GM21529 (cell line): ENCODE measurements around the gene LDHD.
A peak's percentile ranks its signal among the peaks of the same experiment; 100 is the strongest.
"Not testable (repeated sequence)": the region's sequence is repeated elsewhere in the genome, so short reads cannot be mapped to it uniquely, and the experiment has no call there.

Experiments
- ATAC-seq: cut with Tn5 transposase; IDR thresholded peaks from one replicate; pipeline ENCODE4 v1.9.1; 2021; ENCODE audit not compliant: unreplicated experiment

LDHD gene

DNA sequence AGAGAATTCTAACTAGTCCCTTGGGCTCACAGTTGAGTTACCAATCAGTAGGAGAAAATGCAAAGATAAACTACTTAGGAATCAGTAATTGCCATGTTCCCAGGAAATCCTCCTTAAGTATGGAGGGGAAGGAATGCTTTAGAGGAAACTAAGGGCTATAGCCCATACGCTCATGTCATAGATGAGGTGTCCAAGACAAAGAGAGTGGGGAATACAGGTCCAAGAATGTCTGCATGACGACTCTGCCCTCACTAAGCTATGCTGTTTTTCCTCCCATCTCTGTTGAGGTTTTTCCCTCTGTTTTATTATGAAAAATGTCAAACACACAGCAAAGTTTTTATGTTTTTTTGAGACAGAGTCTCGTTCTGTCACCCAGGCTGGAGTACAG is 16.0 kb downstream of the LDHD start:
- ATAC-seq: no peak

GRCh38 chr16:75099738-75100602 is 16.6 kb downstream of the LDHD start:
- ATAC-seq: peak; percentile 50

DNA sequence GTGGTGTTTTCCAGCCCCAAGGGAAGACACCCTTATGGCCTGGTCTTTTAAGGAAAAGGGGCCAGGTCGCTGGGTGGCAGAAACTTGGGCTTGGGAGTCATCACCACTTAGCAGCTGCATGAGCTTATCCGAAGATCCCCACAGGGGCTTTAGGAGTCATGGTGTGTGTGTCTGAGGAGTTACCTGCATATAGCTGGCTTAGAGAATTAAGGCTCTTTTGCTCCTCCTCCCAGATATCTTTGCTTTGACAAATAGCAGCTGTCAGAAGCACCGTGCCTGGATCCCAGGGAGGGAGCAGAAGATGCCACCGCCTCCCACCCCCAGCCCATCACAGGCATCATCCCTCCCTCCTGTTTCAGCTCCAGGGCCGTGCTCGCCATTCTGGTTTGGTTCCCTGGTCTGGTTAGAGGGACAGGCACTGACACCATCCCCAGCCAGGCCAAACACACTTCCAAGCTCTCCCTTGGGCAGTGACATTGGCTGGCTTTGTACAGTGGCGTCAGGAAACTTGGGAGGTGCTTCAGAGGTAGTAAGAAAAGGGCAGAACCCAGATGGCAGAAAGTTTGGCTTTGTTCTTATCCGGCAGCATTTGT is 17.4 kb downstream of the LDHD start:
- ATAC-seq: no peak

DNA sequence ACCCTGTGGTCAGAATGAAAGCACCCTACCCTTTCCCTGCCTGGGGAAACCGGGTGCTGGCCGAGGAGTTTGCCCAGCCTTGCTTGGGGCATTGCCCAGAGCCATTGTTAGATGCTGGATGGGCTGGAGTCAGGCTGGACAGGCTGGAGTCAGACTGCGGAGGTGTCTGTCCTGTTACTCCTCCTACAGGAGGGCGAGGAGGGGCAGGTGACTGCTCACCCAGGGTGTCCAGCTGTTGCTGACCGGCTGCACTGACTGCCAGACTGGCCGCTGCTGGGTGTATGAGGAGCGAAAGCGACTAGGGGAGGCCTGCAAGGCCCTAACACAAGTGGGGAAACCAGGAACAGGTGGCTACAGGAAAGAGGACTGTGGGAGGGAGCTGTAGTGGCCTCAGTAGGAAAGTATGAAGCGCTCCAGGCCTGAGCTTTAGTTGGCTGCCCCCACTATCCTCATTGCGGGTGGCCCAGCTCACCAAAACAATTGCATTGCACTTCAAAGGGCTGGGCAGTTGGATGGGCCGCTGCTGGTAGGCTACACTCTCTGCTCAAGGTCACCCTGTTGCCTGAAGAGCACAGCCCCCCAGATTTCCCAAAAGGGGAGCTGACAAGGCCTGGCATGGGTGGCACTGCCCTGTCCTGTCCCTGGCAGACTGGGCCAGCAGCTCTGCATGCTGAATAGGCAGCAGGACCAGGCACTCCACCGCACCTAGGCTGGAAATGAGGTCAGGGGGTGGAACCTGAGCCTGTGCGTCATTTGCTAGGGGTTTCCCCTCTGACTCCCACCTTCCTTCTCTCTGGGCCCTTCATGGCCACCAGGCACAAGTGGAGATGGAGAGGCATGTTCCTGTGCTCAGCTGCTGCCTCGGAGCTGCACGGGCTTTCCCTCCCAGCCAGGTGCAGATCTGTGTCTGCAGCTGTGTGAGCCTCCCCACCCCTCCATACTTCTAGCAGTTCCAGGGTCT is 18.4 kb downstream of the LDHD start:
- ATAC-seq: peak; percentile 72

- no peak for ATAC-seq
Observed at GRCh38 chr16:75097191-75097761, 19.3 kb downstream of the LDHD start.

DNA sequence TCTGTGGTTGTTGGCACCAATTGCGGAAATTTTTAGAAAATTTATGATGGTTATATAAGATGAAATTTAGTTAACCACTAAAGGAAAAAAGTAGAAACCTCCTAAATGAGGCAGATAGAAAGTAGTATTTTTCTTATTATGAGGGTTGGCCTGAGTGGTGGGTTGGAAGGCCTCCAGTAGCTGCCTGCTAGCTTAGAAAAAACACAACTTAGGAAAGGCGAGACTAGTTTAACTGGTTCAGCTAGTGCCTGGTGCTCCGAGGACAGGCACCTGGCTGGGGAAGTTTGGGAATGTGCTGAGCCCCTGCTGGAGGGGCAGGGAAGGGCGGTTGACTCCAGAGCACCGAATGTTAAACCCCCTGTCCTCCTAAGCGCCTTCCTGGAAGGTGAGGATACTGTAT is 19.9 kb downstream of the LDHD start:
- no peak for ATAC-seq

DNA sequence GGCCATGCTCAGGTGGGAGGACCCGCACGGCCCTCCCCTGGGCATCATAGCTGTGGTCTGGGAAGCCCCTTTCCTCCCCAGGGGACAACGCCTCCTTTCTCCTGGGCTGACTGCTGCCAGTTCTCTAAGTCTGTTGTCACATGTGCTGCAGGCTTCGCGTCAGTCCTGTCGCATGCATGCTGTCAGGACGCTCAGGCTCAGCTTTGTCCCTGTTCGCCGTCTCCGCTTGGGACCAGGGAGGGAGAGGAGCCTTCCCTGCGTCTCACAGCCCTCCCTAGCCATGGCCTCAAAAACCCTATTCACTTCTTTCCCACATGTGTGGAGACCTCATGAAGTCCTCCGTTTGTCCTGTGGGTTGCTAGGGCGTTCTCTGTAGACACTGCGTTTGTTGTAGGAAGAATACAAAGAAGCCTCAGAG is 21.4 kb downstream of the LDHD start:
- ATAC-seq: no peak

DNA sequence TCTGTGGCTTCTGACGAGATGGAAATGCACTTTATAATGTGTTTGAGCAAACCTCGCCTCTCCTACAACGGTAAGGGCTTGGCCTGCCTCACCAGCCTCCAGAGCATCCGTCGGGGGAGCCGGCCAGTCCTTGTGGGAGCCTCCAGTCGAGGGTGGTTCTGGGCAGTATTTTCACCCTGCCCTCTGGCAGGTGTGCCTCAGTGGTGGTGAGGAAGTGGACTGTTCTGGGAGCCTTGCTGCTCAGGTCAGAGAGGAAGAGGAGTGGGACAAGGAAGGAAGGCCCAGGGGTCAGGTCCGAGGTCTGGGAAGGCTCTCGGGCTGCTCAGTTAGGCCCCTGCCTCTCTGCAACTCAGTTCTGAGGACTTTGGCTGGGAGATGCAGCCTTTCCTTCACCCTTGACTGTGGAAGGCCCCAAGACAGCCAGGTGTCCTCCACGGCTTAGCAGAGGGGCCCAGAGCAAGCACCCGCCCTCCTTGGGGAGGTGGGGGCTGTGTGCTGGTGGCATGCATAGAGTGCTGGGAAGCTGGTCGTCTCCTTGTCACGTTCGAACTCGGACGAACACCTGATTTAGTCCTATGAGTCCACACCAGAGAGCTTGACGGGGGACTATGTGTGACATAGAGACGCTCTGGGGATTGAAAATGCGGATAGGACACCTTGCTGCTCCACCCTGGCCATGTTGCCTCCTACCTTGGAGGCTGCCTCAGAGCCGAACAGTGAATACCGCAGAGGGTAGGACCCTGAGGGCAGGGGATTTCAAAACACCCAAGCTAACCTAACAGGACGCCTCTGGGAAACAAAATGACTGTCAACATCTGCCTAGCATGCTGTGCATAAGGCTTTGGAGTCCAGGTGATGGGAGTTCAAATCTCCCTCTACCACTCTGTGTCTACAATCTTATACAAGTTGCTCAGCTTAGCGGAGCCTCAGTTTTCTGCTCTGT is 22.7 kb downstream of the LDHD start:
- no peak for ATAC-seq

DNA sequence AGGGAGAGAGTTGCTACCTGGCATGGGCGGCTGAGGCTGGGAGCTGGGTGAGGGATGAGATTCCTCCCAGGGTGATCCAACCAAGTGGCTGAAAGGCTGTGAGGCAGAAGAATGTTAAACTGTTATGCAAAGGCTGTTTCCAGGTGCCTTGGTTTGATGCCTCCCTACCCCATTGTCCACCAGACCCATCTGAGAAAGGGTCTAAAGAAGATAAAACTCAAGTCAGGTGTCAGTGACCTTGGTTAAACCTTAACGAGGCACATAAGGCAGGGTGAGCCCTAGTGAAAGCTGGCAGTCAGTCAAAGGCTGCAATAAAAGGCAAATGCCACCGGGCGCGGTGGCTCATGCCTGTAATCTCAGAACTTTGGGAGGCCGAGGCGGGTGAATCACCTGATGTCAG is 23.8 kb downstream of the LDHD start:
- no peak for ATAC-seq

DNA sequence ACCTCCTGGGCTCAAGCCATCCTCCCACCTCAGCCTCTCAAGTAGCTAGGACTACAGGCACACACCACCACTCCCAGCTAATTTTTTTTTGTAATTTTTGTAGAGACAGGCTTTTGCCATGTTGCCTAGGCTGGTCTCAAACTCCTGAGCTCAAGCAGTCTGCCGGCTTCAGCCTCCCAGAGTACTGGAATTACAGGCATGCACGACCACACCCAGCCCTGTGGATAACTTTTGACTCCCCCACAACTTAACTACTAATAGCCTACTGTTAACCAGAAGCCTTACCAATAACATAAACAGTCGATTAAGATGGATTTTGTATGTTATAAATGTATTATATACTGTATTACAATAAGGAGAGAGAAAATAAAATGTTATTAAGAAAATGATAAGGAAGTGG is 25.0 kb downstream of the LDHD start:
- ATAC-seq: not testable (repeated sequence)

DNA sequence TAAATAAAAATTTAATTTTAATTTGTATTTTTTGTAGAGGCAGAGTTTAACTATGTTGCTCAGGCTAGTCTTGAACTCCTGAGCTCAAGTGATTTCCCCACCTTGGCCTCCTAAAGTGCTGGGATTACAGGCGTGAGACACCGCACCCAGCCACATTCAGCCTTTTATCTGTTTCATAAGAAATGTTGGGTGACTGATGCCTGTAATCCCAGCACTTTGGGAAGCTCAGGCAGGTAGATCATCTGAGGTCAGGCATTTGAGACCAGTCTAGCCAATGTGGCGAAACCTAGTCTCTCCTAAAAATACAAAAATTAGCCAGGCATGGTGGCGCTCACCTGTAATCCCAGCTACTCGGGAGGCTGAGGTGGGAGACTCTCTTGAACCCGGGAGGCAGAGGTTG is 25.7 kb downstream of the LDHD start:
- not testable (repeated sequence) for ATAC-seq

- peak; percentile 65 for ATAC-seq
Observed at GRCh38 chr16:75089486-75090202, 26.9 kb downstream of the LDHD start.

- no peak for ATAC-seq
Observed at GRCh38 chr16:75088934-75089333, 27.6 kb downstream of the LDHD start.

DNA sequence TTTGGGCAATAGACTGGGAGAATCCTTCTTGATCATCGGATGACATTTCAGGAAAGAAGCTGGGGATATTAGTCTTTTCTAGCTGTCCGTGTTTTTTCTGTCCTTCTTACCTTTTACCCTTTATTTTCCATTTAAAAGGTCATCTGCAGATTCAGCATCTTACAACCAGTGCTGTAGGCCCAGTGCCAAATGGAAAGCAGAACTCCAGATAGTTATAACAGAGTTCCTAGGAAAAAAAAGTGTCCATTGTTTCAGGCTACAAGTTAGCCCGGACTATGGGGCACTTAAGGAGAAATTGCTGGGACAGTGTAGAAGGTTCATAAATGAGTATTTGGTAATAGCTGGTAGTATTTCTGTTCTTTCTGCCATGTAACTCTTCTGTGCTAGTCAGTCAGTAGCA is 28.4 kb downstream of the LDHD start:
- ATAC-seq: no peak

- no peak for ATAC-seq
Observed at GRCh38 chr16:75087375-75087979, 29.1 kb downstream of the LDHD start.

DNA sequence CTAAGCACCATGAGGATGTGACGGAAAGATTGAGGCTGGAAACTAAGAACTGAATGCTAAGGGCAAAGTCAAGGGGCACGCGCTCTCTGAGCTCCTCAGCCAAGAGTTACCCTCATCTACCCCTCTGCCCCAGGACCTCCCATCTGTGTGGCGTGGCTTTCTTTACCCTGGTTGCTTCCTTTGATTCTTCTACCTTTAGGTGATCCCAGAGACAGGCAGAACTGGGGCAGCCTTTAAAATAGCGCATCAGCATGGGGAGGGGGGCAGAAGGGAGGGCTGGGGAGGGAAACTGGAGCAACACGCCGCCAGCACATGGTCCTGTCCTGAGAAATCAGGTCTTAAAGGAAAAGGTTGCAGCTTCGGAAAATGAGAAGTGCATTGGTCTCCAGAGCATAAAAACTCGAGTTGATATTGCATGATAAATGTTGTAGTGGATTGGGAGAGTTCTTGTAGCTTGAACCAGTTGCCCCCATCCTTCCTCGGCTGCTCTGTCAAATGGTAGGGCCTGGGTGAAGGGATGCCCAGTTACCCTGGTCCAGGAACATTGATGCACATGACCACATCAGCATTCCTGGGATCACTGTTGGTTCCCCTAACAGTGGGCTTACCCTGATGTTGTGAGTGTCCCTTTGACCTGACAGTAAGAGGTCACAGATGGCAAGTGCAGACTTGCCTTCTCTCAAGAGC is 29.7 kb downstream of the LDHD start:
- ATAC-seq: no peak

DNA sequence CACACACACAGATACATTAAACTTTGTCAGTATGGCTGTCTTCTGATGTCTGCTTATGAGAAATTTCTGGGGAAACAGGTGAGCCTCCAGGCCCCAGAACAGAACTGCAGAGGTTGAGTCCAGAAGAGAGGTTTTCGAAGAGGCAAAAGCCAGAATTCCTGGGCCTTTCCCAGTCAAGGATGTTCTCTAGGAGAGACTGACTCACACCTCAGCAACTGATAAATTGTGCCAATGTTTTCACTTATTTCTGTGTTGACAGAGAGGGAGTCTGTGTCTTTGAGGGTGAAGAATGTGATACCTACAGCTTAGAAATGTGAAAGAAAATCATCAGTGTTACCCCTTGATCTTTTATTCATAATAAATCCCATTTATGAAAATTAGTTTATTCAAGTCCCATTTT is 30.3 kb downstream of the LDHD start:
- ATAC-seq: no peak

GRCh38 chr16:75085556-75085955 is 31.0 kb downstream of the LDHD start:
- no peak for ATAC-seq
